ENCODE data around the gene RANBP3L. TPM values are rescaled to one million over a fixed set of nuclear protein-coding genes. Genes with fewer than 3 reads are reported as not detected.

The RANBP3L gene, protein sequence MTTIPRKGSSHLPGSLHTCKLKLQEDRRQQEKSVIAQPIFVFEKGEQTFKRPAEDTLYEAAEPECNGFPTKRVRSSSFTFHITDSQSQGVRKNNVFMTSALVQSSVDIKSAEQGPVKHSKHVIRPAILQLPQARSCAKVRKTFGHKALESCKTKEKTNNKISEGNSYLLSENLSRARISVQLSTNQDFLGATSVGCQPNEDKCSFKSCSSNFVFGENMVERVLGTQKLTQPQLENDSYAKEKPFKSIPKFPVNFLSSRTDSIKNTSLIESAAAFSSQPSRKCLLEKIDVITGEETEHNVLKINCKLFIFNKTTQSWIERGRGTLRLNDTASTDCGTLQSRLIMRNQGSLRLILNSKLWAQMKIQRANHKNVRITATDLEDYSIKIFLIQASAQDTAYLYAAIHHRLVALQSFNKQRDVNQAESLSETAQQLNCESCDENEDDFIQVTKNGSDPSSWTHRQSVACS
- total RNA-seq, result 0.13 and 0.31 TPM in 2 replicates

DNA sequence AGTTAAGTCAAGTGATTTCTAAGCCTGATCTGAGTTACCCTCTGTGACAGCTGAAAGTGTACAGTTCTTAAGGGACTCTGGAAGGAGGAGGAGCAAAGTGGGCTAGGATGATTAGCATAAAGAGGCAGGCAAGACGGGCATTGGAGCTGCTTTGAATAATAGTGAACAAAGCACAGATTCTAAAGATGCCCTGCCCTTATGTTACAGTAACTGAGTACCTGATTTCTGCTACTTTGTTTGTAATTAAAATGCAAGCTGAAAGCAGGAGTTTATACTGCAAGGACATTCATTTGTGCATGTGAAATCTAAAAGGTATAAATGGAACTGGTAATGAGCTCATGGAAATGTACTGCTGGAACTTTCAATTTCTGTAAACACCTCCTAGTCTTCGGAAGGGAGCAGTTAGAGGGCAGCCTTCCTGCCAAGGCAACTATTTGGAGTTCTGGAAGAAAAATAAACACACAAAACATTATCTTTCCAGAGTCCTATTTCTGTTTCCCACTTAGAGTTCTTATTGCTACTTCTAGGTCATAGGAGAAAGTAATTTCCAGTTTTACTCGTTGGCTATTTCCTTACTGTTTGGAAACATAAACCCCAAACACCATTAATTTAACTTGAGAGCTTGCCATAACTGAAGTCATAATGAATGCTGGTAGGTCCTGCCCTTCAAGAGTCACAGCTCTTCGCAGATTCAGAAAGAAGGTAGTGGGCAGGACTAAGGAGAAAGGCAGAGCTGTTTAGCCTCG, at the start of gene RANBP3L:
TSS of gene RANBP3L (minus strand) at position 45 of the 746 bp plus-strand sequence. CDS start 486 bp downstream, outside the sequence.

DNA sequence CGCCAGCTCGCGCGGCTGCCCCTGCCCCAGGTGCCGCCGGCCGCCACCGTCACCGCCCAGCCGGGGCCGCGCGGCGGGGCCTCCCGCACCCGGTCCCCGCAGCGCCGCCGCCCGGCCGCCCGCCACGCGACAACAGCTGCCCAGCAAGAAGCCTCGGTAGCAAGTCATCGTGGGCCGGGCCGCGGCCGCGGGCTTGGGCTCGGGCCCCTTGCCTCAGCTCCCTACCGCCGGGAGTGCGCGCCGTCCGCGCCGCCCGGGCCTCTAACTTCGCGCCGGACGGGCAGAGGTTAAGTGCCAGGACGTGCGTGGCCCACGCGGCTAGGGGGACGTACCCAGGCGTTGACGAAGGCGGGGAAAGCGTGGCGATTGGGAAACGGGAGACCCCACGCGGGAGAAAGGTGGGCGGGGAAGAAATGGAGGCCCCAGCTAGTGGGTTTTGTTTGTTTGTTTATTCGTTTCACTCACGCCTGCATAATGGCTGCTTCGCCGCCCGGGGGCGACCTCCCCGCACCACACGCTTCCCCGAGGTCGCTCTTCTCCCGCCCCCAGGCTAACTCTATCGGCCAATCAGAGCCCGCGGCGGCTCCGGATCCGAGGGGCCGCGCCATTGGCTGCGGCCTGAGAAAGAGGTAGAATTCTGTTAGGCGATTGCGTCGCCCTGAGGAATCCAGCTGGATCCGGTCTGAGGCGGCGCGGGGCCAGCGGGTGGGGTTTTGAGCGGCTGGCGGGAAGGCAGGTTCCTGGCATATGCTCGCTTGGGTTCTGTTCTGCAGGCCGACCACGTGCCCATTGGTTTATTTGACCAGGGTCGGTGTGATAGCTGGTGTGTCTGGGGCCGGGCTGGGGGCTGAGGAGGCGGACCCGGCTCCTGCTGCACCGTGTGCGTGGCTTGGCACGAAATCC, 59.8 kb downstream of the RANBP3L start, which contains the start of gene NADK2:
TSS of gene NADK2 (minus strand) at position 295 of the 903 bp plus-strand sequence. CDS start at position 168, 127 bp downstream.

Other genes with a start within 250 kb of the RANBP3L start
- not detected in 2 replicates for gene UGT3A2, start 235.0 kb downstream of the RANBP3L start, total RNA-seq
- 26.6 and 30.4 TPM in 2 replicates for gene LMBRD2, start 150.0 kb downstream of the RANBP3L start, total RNA-seq
- 11.3 and 12.4 TPM in 2 replicates for gene SKP2, start 149.8 kb downstream of the RANBP3L start, total RNA-seq
- 20.1 and 23.7 TPM in 2 replicates for gene NADK2, start 60.0 kb downstream of the RANBP3L start, total RNA-seq